Uterus (tissue), 4 donors: ENCODE results near the gene R3HDM2. TPM values are rescaled to one million over a fixed set of nuclear protein-coding genes. Genes with fewer than 3 reads are reported as not detected.
"Not testable (repeated sequence)": the region's sequence is repeated elsewhere in the genome, so short reads cannot be mapped to it uniquely, and the experiment has no call there.

Experiments
- DNase-seq, 2 donors: peaks; one replicate each; pipeline ENCODE4 v3.0.0-alpha.2; 2019 to 2020
- H3K27ac ChIP-seq, 2 donors: fragments of 200-600 bp; sonication (generic); 1 replicate in 1 of 2; 2 replicates in 1 of 2; pipeline ENCODE4 v1.5.1; 2016 to 2018
- H3K27me3 ChIP-seq, 2 donors: fragments of 200-600 bp; sonication (generic); one replicate each; pipeline ENCODE4 v1.5.1; 2018 to 2019; ENCODE audit warnings: control low read depth in 1 of 2
- H3K36me3 ChIP-seq, 2 donors: fragments of 200-600 bp; sonication (generic); one replicate each; pipeline ENCODE4 v1.5.1; 2019; ENCODE audit warnings: control low read depth in 1 of 2
- H3K4me1 ChIP-seq, 2 donors: fragments of 200-600 bp; sonication (generic); one replicate each; pipeline ENCODE4 v1.5.1; 2018 to 2019; ENCODE audit warnings: control low read depth in 1 of 2
- H3K4me3 ChIP-seq, 2 donors: fragments of 200-600 bp; sonication (generic); 1 replicate in 1 of 2; 2 replicates in 1 of 2; pipeline ENCODE4 v1.5.1; 2018 to 2019; ENCODE audit warnings: mild to moderate bottlenecking in 1 of 2
- H3K9me3 ChIP-seq, 2 donors: fragments of 200-600 bp; sonication (generic); one replicate each; pipeline ENCODE4 v1.5.1; 2019; ENCODE audit warnings: control low read depth in 1 of 2
- CTCF ChIP-seq, 4 experiments: fragments of 200-600 bp in 2 of 4; fragments of 450-650 bp in 2 of 4; sonication (generic) in 2 of 4; IDR thresholded peaks; one replicate each; pipeline ENCODE4 v1.5.1; 2016 to 2019; ENCODE audit warnings: antibody characterized with exemption in 4 of 4, mild to moderate bottlenecking in 2 of 4, moderate library complexity in 1 of 4
- POLR2A ChIP-seq, 2 donors: fragments of 450-650 bp; IDR thresholded peaks; one replicate each; pipeline ENCODE4 v1.6.1; 2016; ENCODE audit warnings: antibody characterized with exemption in 2 of 2, mild to moderate bottlenecking in 1 of 2, moderate library complexity in 1 of 2
- intact Hi-C: fragments of 100-400 bp; cut with DNase I; formaldehyde crosslinking; loops from one replicate; pipeline ENCODE4 v1.15.1; 2023; ENCODE audit warnings: low total_unique reads
- total RNA-seq, 4 donors: library from RNA; depleted of rRNA in 3 of 4; stranded (reverse); fragments of >200 nt in 3 of 4; gene quantifications; one replicate each; pipeline versions ENCODE4 v1.1.0 to v1.2.4, GENCODE V29; 2014 to 2023
- donor health status: DM: yes; HTN: yes; CAD: no.

R3HDM2 gene
- total RNA-seq, 4 donors from 2014 or later: 9.4 to 89.0 (median 34.2) TPM

- Histone ChIP-seq H3K4me1 (no peaks in the 10 kb centered on the region), H3K27me3 (no peaks in the 10 kb centered on the region), H3K4me3 (no peak overlapping the region), H3K27ac (no peak overlapping the region), H3K36me3 (no peaks in the 10 kb centered on the region), H3K9me3 (no peaks in the 10 kb centered on the region)
- DNase-seq: no peak
- intact Hi-C loops: no loop called here
- no peak for TF ChIP-seq CTCF (IDR thresholded peaks at IDR 0.05)
Measured at GRCh38 chr12:57309420-57309819, 121.4 kb downstream of the R3HDM2 start.

DNA sequence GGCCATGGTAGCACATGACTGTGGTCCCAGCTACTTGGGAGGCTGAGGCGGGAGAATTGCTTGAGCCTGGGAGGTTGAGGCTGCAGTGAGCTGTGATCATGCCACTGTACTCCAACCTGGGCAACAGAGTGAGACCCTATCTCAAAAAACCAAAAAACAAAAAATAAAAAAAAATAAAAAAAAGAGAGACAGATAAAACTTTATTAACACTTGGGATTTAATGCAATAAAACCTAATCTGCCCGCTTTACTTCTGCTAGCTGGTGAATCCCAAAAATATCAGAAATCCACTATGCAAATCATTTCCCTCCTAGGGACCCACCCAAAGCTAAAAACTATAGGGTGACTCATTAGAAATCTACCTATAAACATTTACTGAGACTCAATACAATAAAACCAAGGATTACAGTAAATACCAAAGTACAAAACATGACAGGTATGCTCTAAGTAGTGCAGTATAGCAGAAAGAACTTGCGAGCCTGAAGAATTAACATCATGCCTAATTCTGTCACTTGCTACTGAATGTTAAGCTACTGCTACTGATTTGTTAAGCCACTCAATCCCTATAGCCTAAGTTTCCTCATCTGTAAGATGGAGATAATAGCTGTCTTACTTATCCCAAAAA lies 129.8 kb downstream of the R3HDM2 start:
- H3K4me3 ChIP-seq: no peak overlapping the region
- no peak overlapping the region for H3K27ac ChIP-seq
- H3K36me3 ChIP-seq: no peaks in the 10 kb centered on the region
- no peak for TF ChIP-seq POLR2A (IDR thresholded peaks at IDR 0.05)
- no peak for TF ChIP-seq CTCF (IDR thresholded peaks at IDR 0.05)
- H3K27me3 ChIP-seq: no peaks in the 10 kb centered on the region
- intact Hi-C loops: no loop called here
- no peak for DNase-seq
- H3K4me1 ChIP-seq: no peaks in the 10 kb centered on the region
- no peaks in the 10 kb centered on the region for H3K9me3 ChIP-seq

GRCh38 chr12:57299514-57300016 lies 131.3 kb downstream of the R3HDM2 start:
- H3K36me3 ChIP-seq: no peaks in the 10 kb centered on the region
- no peak overlapping the region for H3K4me3 ChIP-seq
- intact Hi-C loops: no loop called here
- no peak for DNase-seq
- H3K27ac ChIP-seq: no peak overlapping the region
- no peak for TF ChIP-seq CTCF (IDR thresholded peaks at IDR 0.05)
- no peak for TF ChIP-seq POLR2A (IDR thresholded peaks at IDR 0.05)
- H3K27me3 ChIP-seq: no peaks in the 10 kb centered on the region
- no peaks in the 10 kb centered on the region for H3K4me1 ChIP-seq
- no peaks in the 10 kb centered on the region for H3K9me3 ChIP-seq

- Histone ChIP-seq H3K36me3 (no peaks in the 10 kb centered on the region), H3K27ac (no peak overlapping the region), H3K9me3 (no peaks in the 10 kb centered on the region), H3K27me3 (no peaks in the 10 kb centered on the region), H3K4me1 (no peaks in the 10 kb centered on the region), H3K4me3 (no peak overlapping the region)
- intact Hi-C loops: no loop called here
- TF ChIP-seq CTCF (IDR thresholded peaks at IDR 0.05): no peak
- TF ChIP-seq POLR2A (IDR thresholded peaks at IDR 0.05): no peak
- DNase-seq: no peak
Measured at GRCh38 chr12:57296291-57296690, 134.6 kb downstream of the R3HDM2 start.

DNA sequence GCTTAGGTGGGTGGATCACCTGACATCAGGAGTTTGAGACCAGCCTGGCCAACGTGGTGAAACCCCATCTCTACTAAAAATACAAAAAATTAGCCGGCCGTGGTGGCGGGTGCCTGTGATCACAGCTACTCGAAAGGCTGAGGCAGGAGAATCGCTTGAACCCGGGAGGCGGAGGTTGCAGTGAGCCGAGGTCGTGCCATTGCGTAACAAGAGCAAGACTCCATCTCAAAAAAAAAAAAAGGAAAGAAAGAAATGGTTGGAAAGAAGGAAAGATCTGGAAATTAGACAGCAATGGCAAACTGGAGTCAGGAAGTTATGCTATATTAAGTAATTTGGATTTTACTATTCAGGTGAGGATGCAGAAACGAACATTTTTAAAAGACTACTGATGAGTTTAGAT lies 148.8 kb downstream of the R3HDM2 start:
- H3K36me3 ChIP-seq, H3K4me3 ChIP-seq, H3K27me3 ChIP-seq, H3K27ac ChIP-seq, intact Hi-C loops, H3K9me3 ChIP-seq, H3K4me1 ChIP-seq, DNase-seq: not testable (repeated sequence)
